Right lobe of liver (tissue), 6 donors: ENCODE measurements around the gene FGD4. TPM values are rescaled to one million over a fixed set of nuclear protein-coding genes. Genes with fewer than 3 reads are reported as not detected.

Experiments
- ATAC-seq, 4 donors: fragments of 200-7000 bp; cut with Tn5 transposase; one replicate each; pipeline ENCODE4 v1.9.1; 2020; ENCODE audit warnings: mild to moderate bottlenecking in 4 of 4, moderate library complexity in 4 of 4
- DNase-seq, 3 donors: peaks; one replicate each; pipeline ENCODE4 v3.0.0-alpha.2; 2020
- H3K27ac ChIP-seq, 3 donors: fragments of 200-600 bp; one replicate each; pipeline ENCODE4 v1.8.0; 2022
- H3K27me3 ChIP-seq, 2 donors: fragments of 200-600 bp; one replicate each; pipeline ENCODE4 v1.8.0; 2022
- H3K36me3 ChIP-seq, 4 donors: fragments of 200-600 bp; sonication (generic) in 1 of 4; one replicate each; pipeline versions ENCODE4 v1.5.1 to v1.8.0; 2017 to 2022; ENCODE audit warnings: control low read depth in 1 of 4
- H3K4me1 ChIP-seq, 4 donors: fragments of 200-600 bp; sonication (generic) in 1 of 4; one replicate each; pipeline versions ENCODE4 v1.5.1 to v1.8.0; 2017 to 2022; ENCODE audit warnings: control low read depth in 1 of 4
- H3K4me3 ChIP-seq, 3 donors: fragments of 200-600 bp; one replicate each; pipeline ENCODE4 v1.8.0; 2022
- H3K9me3 ChIP-seq, 4 donors: fragments of 200-600 bp; sonication (generic) in 1 of 4; one replicate each; pipeline versions ENCODE4 v1.5.1 to v1.8.0; 2017 to 2022; ENCODE audit warnings: control low read depth in 1 of 4
- CTCF ChIP-seq, 4 donors: fragments of 200-600 bp in 3 of 4; fragments of 450-650 bp in 1 of 4; IDR thresholded peaks; one replicate each; pipeline versions ENCODE4 v1.5.1 to v1.8.0; 2016 to 2022; ENCODE audit warnings: antibody characterized with exemption in 4 of 4, mild to moderate bottlenecking in 2 of 4
- POLR2A ChIP-seq: fragments of 450-650 bp; IDR thresholded peaks from one replicate; pipeline ENCODE4 v1.6.1; 2017; ENCODE audit warnings: antibody characterized with exemption, mild to moderate bottlenecking
- WGBS: methylation state at CpG from one replicate; pipeline ENCODE4 v1.1.6; 2018; ENCODE audit warnings: low coverage, low lambda C conversion rate; ENCODE audit not compliant: insufficient coverage; ENCODE audit errors: missing lambda C conversion rate; 5-methylcytosine and 5-hydroxymethylcytosine counted together
- intact Hi-C, 2 donors: fragments of 100-400 bp; cut with DNase I; formaldehyde crosslinking; loops; one replicate each; pipeline versions ENCODE4 v1.11.2 to v1.14.1; 2022
- total RNA-seq, 6 experiments: library from RNA; depleted of rRNA in 2 of 6; stranded (reverse); fragments of >200 nt in 2 of 6; fragmentation: NEBNext Ultra II Directional in 3 of 6; extraction: Animal tissue kit (Norgen Biotek cat#: 25700) in 3 of 6; gene quantifications; one replicate each; pipeline versions ENCODE4 v1.1.0 to v1.2.4, GENCODE V29; 2016 to 2023
- donor health status: DM: no; HTN: yes; CAD: no.
- donor health status: DM: no; HTN: no; CAD: no.
- donor health status: DM: no; HTN: no; CAD: no.
- donor health status: DM: no; HTN: yes; CAD: no.
- donor health status: DM: no; HTN: yes; CAD: no.

Gene FGD4
- total RNA-seq, 6 experiments from 2014 or later, result 15.1 to 29.3 (median 20.3) TPM

GRCh38 chr12:32569259-32569658, 169.9 kb downstream of the FGD4 start:
- H3K9me3 ChIP-seq, result no peaks in the 10 kb centered on the region
- no peak for TF ChIP-seq POLR2A
- TF ChIP-seq CTCF (IDR thresholded peaks at IDR 0.05), result no peak
- intact Hi-C loops, result no loop called here
- H3K27ac ChIP-seq, result no peak overlapping the region
- DNase-seq (no peak), ATAC-seq (no peak)
- H3K4me3 ChIP-seq, result no peak overlapping the region
- H3K27me3 ChIP-seq, result no peaks in the 10 kb centered on the region
- WGBS, result 48% methylated on average over 2 of the region's 2 CpGs
- peaks cover 0 to 13% (median 5%) of the 10 kb centered on the region in 4 donors for H3K36me3 ChIP-seq
- peaks cover 0 to 10% (median 0%) of the 10 kb centered on the region in 4 donors for H3K4me1 ChIP-seq

- Histone ChIP-seq H3K4me1 (no peaks in the 10 kb centered on the region), H3K9me3 (no peaks in the 10 kb centered on the region), H3K36me3 (peaks cover 0 to 4% (median 2%) of the 10 kb centered on the region in 4 donors), H3K27ac (no peak overlapping the region), H3K4me3 (no peak overlapping the region), H3K27me3 (no peaks in the 10 kb centered on the region)
- ATAC-seq, result no peak
- 83% methylated on average over 1 of the region's 1 CpG for WGBS
- intact Hi-C loops, result no loop called here
- TF ChIP-seq CTCF (IDR thresholded peaks at IDR 0.05), result no peak
- DNase-seq, result no peak
Observed at GRCh38 chr12:32574585-32574984, 175.2 kb downstream of the FGD4 start.

- Histone ChIP-seq H3K9me3 (no peaks in the 10 kb centered on the region), H3K36me3 (peaks cover 0 to 13% (median 5%) of the 10 kb centered on the region in 4 donors), H3K4me1 (no peaks in the 10 kb centered on the region), H3K27ac (no peak overlapping the region), H3K27me3 (no peaks in the 10 kb centered on the region), H3K4me3 (no peak overlapping the region)
- intact Hi-C loops, result no loop called here
- ATAC-seq, result no peak
- 73% methylated on average over 2 of the region's 2 CpGs for WGBS
- no peak for DNase-seq
- TF ChIP-seq CTCF (IDR thresholded peaks at IDR 0.05), result no peak
- no peak for TF ChIP-seq POLR2A
Observed at GRCh38 chr12:32577328-32577727, 178.0 kb downstream of the FGD4 start.

GRCh38 chr12:32583534-32583933, 184.2 kb downstream of the FGD4 start:
- WGBS, result no CpG with 5 or more reads among the region's 1 CpG
- Histone ChIP-seq H3K4me1 (peaks cover 0 to 10% (median 0%) of the 10 kb centered on the region in 4 donors), H3K36me3 (peaks cover 0 to 25% (median 4%) of the 10 kb centered on the region in 4 donors), H3K9me3 (no peaks in the 10 kb centered on the region), H3K4me3 (no peak overlapping the region), H3K27ac (no peak overlapping the region), H3K27me3 (no peaks in the 10 kb centered on the region)
- ATAC-seq, result no peak
- intact Hi-C loops, result no loop called here
- TF ChIP-seq CTCF (IDR thresholded peaks at IDR 0.05) (no peak), POLR2A (no peak)
- no peak for DNase-seq

- ATAC-seq (no peak), DNase-seq (no peak)
- Histone ChIP-seq H3K9me3 (no peaks in the 10 kb centered on the region), H3K27ac (no peak overlapping the region), H3K36me3 (peaks cover 0 to 22% (median 4%) of the 10 kb centered on the region in 4 donors), H3K4me3 (no peak overlapping the region), H3K4me1 (peaks cover 0 to 18% (median 3%) of the 10 kb centered on the region in 4 donors), H3K27me3 (no peaks in the 10 kb centered on the region)
- intact Hi-C loops, result no loop called here
- 100% methylated on average over 2 of the region's 5 CpGs for WGBS
- TF ChIP-seq POLR2A (no peak), CTCF (IDR thresholded peaks at IDR 0.05) (no peak)
Observed at GRCh38 chr12:32585680-32586079, 186.3 kb downstream of the FGD4 start.
